ENCODE data around the gene MAST2. TPM values are rescaled to one million over a fixed set of nuclear protein-coding genes. Genes with fewer than 3 reads are reported as not detected.
"Not testable (repeated sequence)": the region's sequence is repeated elsewhere in the genome, so short reads cannot be mapped to it uniquely, and the experiment has no call there.

The MAST2 gene
- total RNA-seq, 1 donor from 2014 or later = 22.0 TPM

- intact Hi-C loops (cut with DNase I) = no loop called here
- Histone ChIP-seq H3K27me3 (no peaks in the 10 kb centered on the region), H3K9me3 (peaks cover 3% of the 10 kb centered on the region), H3K4me1 (no peaks in the 10 kb centered on the region), H3K27ac (no peak overlapping the region), H3K4me3 (no peak overlapping the region), H3K36me3 (no peaks in the 10 kb centered on the region)
- no peak for ATAC-seq
- DNase-seq = no peak
- no peak for TF ChIP-seq CTCF (IDR thresholded peaks at IDR 0.05)
Observed at GRCh38 chr1:45848714-45849113, 45.3 kb downstream of the MAST2 start.

- no peak overlapping the region for H3K4me3 ChIP-seq
- no peak overlapping the region for H3K27ac ChIP-seq
- DNase-seq (no peak), ATAC-seq (no peak)
- no peaks in the 10 kb centered on the region for H3K27me3 ChIP-seq
- no peaks in the 10 kb centered on the region for H3K36me3 ChIP-seq
- H3K4me1 ChIP-seq = no peaks in the 10 kb centered on the region
- TF ChIP-seq CTCF (IDR thresholded peaks at IDR 0.05) = no peak
- peaks cover 3% of the 10 kb centered on the region for H3K9me3 ChIP-seq
- intact Hi-C loops (cut with DNase I) = no loop called here
Observed at GRCh38 chr1:45850017-45850416, 46.6 kb downstream of the MAST2 start.

- Histone ChIP-seq H3K27me3 (no peaks in the 10 kb centered on the region), H3K9me3 (peaks cover 3% of the 10 kb centered on the region), H3K36me3 (no peaks in the 10 kb centered on the region), H3K4me1 (no peaks in the 10 kb centered on the region), H3K27ac (no peak overlapping the region), H3K4me3 (no peak overlapping the region)
- DNase-seq (no peak), ATAC-seq (no peak)
- no peak for TF ChIP-seq CTCF (IDR thresholded peaks at IDR 0.05)
- intact Hi-C loops (cut with DNase I) = no loop called here
Observed at GRCh38 chr1:45854724-45855123, 51.3 kb downstream of the MAST2 start.

GRCh38 chr1:45857101-45857700 is 53.8 kb downstream of the MAST2 start:
- no peak for DNase-seq
- intact Hi-C loops (cut with DNase I) = no loop called here
- TF ChIP-seq CTCF (IDR thresholded peaks at IDR 0.05) = no peak
- Histone ChIP-seq H3K4me1 (no peaks in the 10 kb centered on the region), H3K9me3 (no peaks in the 10 kb centered on the region), H3K4me3 (no peak overlapping the region), H3K36me3 (no peaks in the 10 kb centered on the region), H3K27ac (no peak overlapping the region), H3K27me3 (no peaks in the 10 kb centered on the region)
- no peak for ATAC-seq

GRCh38 chr1:45857755-45858492 is 54.5 kb downstream of the MAST2 start:
- H3K36me3 ChIP-seq; H3K4me3 ChIP-seq; DNase-seq; H3K27me3 ChIP-seq; H3K9me3 ChIP-seq; ATAC-seq; H3K27ac ChIP-seq; H3K4me1 ChIP-seq; intact Hi-C loops (cut with DNase I): not testable (repeated sequence)

GRCh38 chr1:45859221-45859620 is 55.8 kb downstream of the MAST2 start:
- peaks cover 4% of the 10 kb centered on the region for H3K4me1 ChIP-seq
- ATAC-seq (no peak), DNase-seq (no peak)
- H3K27ac ChIP-seq = no peak overlapping the region
- intact Hi-C loops (cut with DNase I) = no loop called here
- TF ChIP-seq CTCF (IDR thresholded peaks at IDR 0.05) = no peak
- H3K36me3 ChIP-seq = no peaks in the 10 kb centered on the region
- no peaks in the 10 kb centered on the region for H3K9me3 ChIP-seq
- H3K27me3 ChIP-seq = no peaks in the 10 kb centered on the region
- H3K4me3 ChIP-seq = no peak overlapping the region
